Measurements from ENCODE around the gene EPG5. TPM values are rescaled to one million over a fixed set of nuclear protein-coding genes. Genes with fewer than 3 reads are reported as not detected.
"Not testable (repeated sequence)": the region's sequence is repeated elsewhere in the genome, so short reads cannot be mapped to it uniquely, and the experiment has no call there.

EPG5 gene
- total and polyA plus RNA-seq, 10 of the 15 experiments (the other 5 are each of a cell fraction or from before 2014, with no cell fraction given), result 1.9 to 27.7 (median 9.0) TPM

DNA sequence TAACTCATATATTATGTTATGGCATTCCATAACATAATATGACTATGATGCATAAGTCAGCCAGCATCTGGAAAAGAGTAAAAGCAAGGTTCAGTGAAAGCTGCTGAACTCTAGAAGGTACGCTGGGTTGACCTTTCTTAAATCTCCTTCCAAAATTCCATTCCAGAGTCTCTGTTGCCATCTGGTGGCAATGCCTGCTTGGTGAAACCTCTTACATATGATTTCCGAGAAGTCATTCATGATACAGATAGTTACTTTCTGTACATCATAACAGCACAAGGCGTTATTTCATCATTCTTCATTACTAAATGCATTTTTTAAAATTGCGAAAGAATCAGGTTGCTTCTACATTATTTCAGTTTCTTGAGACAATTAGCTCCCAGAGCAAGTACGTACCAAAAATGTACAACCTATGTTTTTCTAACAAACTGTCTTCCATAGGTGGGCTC is 7.0 kb upstream of the EPG5 start (continued):
- TF ChIP-seq REST (IDR thresholded peaks at IDR 0.05; ENCODE audit: low read depth, low read length) (no peak), SMC3 (IDR thresholded peaks at IDR 0.05; ENCODE audit: borderline replicate concordance, low read length) (peak; percentile 92), PAX5 (IDR thresholded peaks at IDR 0.05; ENCODE audit: borderline replicate concordance, low read depth, low read length) (no peak), FOXM1 (IDR thresholded peaks at IDR 0.05; ENCODE audit: low read depth, low read length) (peak; percentile 33; the same call in 1 of the 2 replicates)
- TF ChIP-seq, protein P1, sequence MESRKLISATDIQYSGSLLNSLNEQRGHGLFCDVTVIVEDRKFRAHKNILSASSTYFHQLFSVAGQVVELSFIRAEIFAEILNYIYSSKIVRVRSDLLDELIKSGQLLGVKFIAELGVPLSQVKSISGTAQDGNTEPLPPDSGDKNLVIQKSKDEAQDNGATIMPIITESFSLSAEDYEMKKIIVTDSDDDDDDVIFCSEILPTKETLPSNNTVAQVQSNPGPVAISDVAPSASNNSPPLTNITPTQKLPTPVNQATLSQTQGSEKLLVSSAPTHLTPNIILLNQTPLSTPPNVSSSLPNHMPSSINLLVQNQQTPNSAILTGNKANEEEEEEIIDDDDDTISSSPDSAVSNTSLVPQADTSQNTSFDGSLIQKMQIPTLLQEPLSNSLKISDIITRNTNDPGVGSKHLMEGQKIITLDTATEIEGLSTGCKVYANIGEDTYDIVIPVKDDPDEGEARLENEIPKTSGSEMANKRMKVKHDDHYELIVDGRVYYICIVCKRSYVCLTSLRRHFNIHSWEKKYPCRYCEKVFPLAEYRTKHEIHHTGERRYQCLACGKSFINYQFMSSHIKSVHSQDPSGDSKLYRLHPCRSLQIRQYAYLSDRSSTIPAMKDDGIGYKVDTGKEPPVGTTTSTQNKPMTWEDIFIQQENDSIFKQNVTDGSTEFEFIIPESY (IDR thresholded peaks at IDR 0.05), result no peak

- H3K79me2 ChIP-seq (ENCODE audit: control insufficient read depth, insufficient read depth, low read length); H3K9ac ChIP-seq (ENCODE audit: control insufficient read depth, insufficient read depth, low read length); POLR2A ChIA-PET; H3K4me2 ChIP-seq (ENCODE audit: control insufficient read depth, insufficient read depth); H3K36me3 ChIP-seq (ENCODE audit: control insufficient read depth in 2 of 2, insufficient read depth in 2 of 2, low read length in 1 of 2); H3K4me3 ChIP-seq; DNase-seq (ENCODE audit: low read depth, low spot score); in situ Hi-C loops (cut with MboI); ATAC-seq; H3K27me3 ChIP-seq (replicated peaks in 1 of 2; ENCODE audit: control insufficient read depth in 2 of 2, insufficient read depth in 2 of 2, low read length in 1 of 2); BruUV-seq (replicated peaks); H3K27ac ChIP-seq (ENCODE audit: control insufficient read depth, insufficient read depth); intact Hi-C loops (cut with micrococcal nuclease; ENCODE audit: unreplicated experiment); SMC1A ChIA-PET (ENCODE audit: uncharacterized antibody, unreplicated experiment); H3K4me1 ChIP-seq (ENCODE audit: control insufficient read depth, insufficient read depth, low read length); FAIRE-seq; CTCF ChIA-PET; RAD21 ChIA-PET (ENCODE audit: unreplicated experiment); H3K9me3 ChIP-seq (replicated peaks; ENCODE audit: control insufficient read depth, insufficient read depth, low read length); H4K20me1 ChIP-seq (ENCODE audit: control insufficient read depth, insufficient read depth); H2AFZ ChIP-seq (ENCODE audit: control insufficient read depth, low read depth, low read length): not testable (repeated sequence)
- 97% methylated on average over 5 of the region's 5 CpGs for WGBS (ENCODE audit: insufficient coverage, insufficient replicate concordance, low lambda C conversion rate, missing lambda C conversion rate)
These were observed 2.2 kb downstream of the EPG5 start for GRCh38 chr18:45964913-45965312.
